Measurements from ENCODE around the gene ANKRD17. TPM values are rescaled to one million over a fixed set of nuclear protein-coding genes. Genes with fewer than 3 reads are reported as not detected.

The ANKRD17 gene
- total RNA-seq, 1 experiment from 2014 or later: 66.8 TPM

DNA sequence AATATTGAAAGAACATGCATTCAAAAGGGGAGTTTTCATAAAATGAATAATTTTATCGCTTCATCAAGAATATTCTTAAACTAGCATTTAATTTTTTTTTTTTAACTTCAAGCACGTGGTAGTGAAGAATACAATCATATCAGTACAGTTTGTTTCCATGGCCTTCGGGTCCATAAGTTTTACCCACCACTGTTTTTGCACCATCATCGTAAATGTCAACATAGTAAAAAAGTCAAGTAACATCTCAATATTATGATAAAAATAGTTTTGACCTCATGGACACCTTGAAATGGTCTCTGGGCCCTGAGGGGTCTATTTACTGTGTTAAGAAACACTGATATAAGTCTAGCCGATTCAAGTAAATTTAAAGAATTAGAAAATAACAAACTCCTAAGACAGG, 80.2 kb downstream of the ANKRD17 start:
- CTCF ChIA-PET: no interaction called here
- H3K9me3 ChIP-seq: no peaks in the 10 kb centered on the region
- no peaks in the 10 kb centered on the region for H3K4me1 Mint-ChIP-seq (ENCODE audit: low read depth, unreplicated experiment)
- intact Hi-C loops (cut with micrococcal nuclease; ENCODE audit: unreplicated experiment): no loop called here
- no TSS peak for BruUV-seq (replicated peaks)
- H3K27me3 ChIP-seq (replicated peaks; ENCODE audit: control insufficient read depth, insufficient read depth, low read length): no peaks in the 10 kb centered on the region
- TF ChIP-seq, protein P1, sequence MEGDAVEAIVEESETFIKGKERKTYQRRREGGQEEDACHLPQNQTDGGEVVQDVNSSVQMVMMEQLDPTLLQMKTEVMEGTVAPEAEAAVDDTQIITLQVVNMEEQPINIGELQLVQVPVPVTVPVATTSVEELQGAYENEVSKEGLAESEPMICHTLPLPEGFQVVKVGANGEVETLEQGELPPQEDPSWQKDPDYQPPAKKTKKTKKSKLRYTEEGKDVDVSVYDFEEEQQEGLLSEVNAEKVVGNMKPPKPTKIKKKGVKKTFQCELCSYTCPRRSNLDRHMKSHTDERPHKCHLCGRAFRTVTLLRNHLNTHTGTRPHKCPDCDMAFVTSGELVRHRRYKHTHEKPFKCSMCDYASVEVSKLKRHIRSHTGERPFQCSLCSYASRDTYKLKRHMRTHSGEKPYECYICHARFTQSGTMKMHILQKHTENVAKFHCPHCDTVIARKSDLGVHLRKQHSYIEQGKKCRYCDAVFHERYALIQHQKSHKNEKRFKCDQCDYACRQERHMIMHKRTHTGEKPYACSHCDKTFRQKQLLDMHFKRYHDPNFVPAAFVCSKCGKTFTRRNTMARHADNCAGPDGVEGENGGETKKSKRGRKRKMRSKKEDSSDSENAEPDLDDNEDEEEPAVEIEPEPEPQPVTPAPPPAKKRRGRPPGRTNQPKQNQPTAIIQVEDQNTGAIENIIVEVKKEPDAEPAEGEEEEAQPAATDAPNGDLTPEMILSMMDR (IDR thresholded peaks at IDR 0.05; ENCODE audit: insufficient read depth in 1 of 2, low read depth in 1 of 2, low read length in 1 of 2, severe bottlenecking in 1 of 2, unreplicated experiment in 1 of 2): no peak
- H3K27ac Mint-ChIP-seq (ENCODE audit: unreplicated experiment): no peak overlapping the region
- H3K4me3 Mint-ChIP-seq (ENCODE audit: unreplicated experiment): no peak overlapping the region
- H3K36me3 Mint-ChIP-seq (ENCODE audit: insufficient read depth, unreplicated experiment): peaks cover 35% of the 10 kb centered on the region
- no peaks in the 10 kb centered on the region for H3K36me3 ChIP-seq (ENCODE audit: control insufficient read depth, insufficient read depth, low read length)
- H3K4me3 ChIP-seq (ENCODE audit: low read depth, low read length): no peak overlapping the region
- H3K4me1 ChIP-seq: no peaks in the 10 kb centered on the region
- H3K27me3 Mint-ChIP-seq (ENCODE audit: insufficient read depth, unreplicated experiment): no peaks in the 10 kb centered on the region
- no peaks in the 10 kb centered on the region for H3K9me3 Mint-ChIP-seq (ENCODE audit: unreplicated experiment)
- DNase-seq: no peak
- POLR2A ChIA-PET: no interaction called here

DNA sequence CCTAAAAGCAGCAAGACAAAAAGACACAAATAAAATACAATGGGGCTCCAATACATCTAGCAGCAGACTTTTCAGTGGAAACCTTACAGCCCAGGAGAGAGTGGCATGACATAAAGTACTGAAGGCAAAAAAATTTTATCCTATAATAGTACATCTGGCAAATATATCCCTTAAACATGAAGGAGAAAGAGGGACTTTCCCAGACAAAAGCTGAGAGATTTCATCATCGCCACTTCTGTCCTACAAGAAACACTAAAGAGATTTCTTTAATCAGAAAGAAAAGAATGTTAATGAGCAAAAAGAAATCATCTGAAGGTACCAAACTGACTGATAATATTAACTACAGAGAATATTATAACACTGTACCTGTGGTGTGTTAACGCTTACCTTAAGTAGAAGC, 86.4 kb downstream of the ANKRD17 start:
- Mint-ChIP-seq H3K27ac (ENCODE audit: unreplicated experiment) (peak overlapping the region; percentile 30), H3K4me3 (ENCODE audit: unreplicated experiment) (no peak overlapping the region), H3K27me3 (ENCODE audit: insufficient read depth, unreplicated experiment) (no peaks in the 10 kb centered on the region), H3K36me3 (ENCODE audit: insufficient read depth, unreplicated experiment) (peaks cover 61% of the 10 kb centered on the region), H3K4me1 (ENCODE audit: low read depth, unreplicated experiment) (peaks cover 10% of the 10 kb centered on the region), H3K9me3 (ENCODE audit: unreplicated experiment) (peaks cover 10% of the 10 kb centered on the region)
- no peaks in the 10 kb centered on the region for H3K27me3 ChIP-seq (replicated peaks; ENCODE audit: control insufficient read depth, insufficient read depth, low read length)
- no peaks in the 10 kb centered on the region for H3K4me1 ChIP-seq
- TF ChIP-seq, protein P1 (IDR thresholded peaks at IDR 0.05; ENCODE audit: insufficient read depth in 1 of 2, low read depth in 1 of 2, low read length in 1 of 2, severe bottlenecking in 1 of 2, unreplicated experiment in 1 of 2): no peak
- ChIA-PET POLR2A (no interaction called here), CTCF (no interaction called here)
- H3K4me3 ChIP-seq (ENCODE audit: low read depth, low read length): no peak overlapping the region
- BruUV-seq (replicated peaks): no TSS peak
- intact Hi-C loops (cut with micrococcal nuclease; ENCODE audit: unreplicated experiment): no loop called here
- no peaks in the 10 kb centered on the region for H3K9me3 ChIP-seq
- H3K36me3 ChIP-seq (ENCODE audit: control insufficient read depth, insufficient read depth, low read length): peaks cover 8% of the 10 kb centered on the region
- DNase-seq: no peak

DNA sequence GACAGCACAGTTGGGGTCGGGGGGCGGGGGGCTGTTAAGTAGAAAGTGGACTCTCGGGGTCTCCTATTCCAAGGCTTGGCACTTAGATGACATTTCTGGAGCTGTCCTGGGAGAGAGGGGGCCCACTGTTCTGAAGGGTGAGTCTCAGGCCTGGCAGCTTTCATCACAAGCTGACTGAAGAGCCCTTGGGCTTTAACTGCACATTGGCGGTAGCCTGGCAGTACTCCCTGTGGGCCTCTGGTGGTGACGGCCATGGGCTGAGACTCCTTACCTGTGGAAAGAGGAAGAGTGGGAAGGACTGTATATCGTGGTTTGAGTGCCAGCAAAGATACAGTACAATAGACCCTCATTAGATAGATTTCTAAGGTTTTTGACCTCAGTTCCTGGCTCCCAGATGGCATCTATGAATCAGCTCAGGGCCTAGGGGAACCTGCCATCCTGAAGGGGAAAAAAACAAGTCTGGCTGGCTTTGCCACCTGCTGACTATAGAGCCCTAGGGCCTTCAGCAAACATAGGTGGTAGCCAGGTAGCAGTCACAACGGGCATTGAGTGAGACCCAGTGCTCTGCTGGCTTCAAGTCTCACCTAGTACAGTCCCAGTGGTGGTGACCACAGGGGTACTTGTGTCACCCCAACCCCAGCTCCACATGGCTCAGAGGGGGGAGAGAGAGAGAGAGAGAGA, 87.9 kb downstream of the ANKRD17 start:
- H3K27ac Mint-ChIP-seq (ENCODE audit: unreplicated experiment): peak overlapping the region; percentile 12
- no peak overlapping the region for H3K4me3 Mint-ChIP-seq (ENCODE audit: unreplicated experiment)
- Histone ChIP-seq H3K4me3 (ENCODE audit: low read depth, low read length) (no peak overlapping the region), H3K36me3 (ENCODE audit: control insufficient read depth, insufficient read depth, low read length) (peaks cover 8% of the 10 kb centered on the region), H3K27me3 (replicated peaks; ENCODE audit: control insufficient read depth, insufficient read depth, low read length) (no peaks in the 10 kb centered on the region), H3K9me3 (0 out of 2 replicates have a peak, but pooled peaks cover 6% of the 10 kb centered on the region), H3K4me1 (no peaks in the 10 kb centered on the region)
- H3K9me3 Mint-ChIP-seq (ENCODE audit: unreplicated experiment): peaks cover 17% of the 10 kb centered on the region
- BruUV-seq (replicated peaks): no TSS peak
- H3K4me1 Mint-ChIP-seq (ENCODE audit: low read depth, unreplicated experiment): peaks cover 10% of the 10 kb centered on the region
- TF ChIP-seq, protein P1 (IDR thresholded peaks at IDR 0.05; ENCODE audit: insufficient read depth in 1 of 2, low read depth in 1 of 2, low read length in 1 of 2, severe bottlenecking in 1 of 2, unreplicated experiment in 1 of 2): no peak
- intact Hi-C loops (cut with micrococcal nuclease; ENCODE audit: unreplicated experiment): no loop called here
- CTCF ChIA-PET: interaction anchor here (0.6 kb wide), 1 partner anchor 14 kb away, joined by 3 read pairs; no protein-coding TSS in a partner anchor
- H3K27me3 Mint-ChIP-seq (ENCODE audit: insufficient read depth, unreplicated experiment): no peaks in the 10 kb centered on the region
- no peak for DNase-seq
- H3K36me3 Mint-ChIP-seq (ENCODE audit: insufficient read depth, unreplicated experiment): peaks cover 63% of the 10 kb centered on the region
- POLR2A ChIA-PET: no interaction called here

All from Caco-2 (cell line).